ENCODE measurements around the gene SLC16A3.

SLC16A3 gene

DNA sequence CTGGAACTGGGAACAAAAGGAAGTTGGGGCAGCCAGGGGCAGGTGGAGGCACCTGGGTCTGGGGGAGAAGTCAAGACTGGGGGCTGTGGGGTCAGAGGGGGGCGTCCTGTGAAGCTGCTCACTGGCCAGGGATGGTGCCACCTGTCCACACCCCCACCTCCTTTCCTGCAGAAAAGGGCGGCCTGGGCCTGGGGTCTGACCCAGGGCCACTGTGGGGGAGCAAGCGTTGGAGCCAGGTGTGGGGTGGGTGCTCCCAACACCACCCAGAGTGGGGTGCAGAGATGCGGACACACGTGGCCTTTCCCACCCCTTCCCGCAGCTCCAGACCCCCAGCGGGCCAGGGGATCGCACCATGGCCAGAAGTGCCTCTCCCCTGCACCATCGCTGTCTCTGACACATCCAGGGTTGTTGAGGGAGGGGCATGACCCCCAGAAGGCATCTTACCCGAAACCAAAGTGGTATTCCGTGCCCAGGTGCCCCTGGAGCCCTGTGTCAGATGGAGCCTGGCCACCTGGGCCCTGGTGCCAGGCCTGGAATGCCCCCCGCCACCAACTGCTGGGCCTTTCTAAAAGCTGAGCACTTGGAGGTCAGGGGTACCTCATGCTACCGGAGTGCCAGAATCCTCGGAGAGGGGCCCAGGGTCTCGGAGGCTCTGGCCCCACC is 2.6 kb upstream of the SLC16A3 start:
- ATAC-seq (no peak), DNase-seq (no peak)
- Mint-ChIP-seq H3K4me1 (peaks cover 10% of the 10 kb centered on the region), H3K4me3 (no peak overlapping the region), H3K27ac (no peak overlapping the region), H3K27me3 (no peaks in the 10 kb centered on the region), H3K9me3 (no peaks in the 10 kb centered on the region)

DNA sequence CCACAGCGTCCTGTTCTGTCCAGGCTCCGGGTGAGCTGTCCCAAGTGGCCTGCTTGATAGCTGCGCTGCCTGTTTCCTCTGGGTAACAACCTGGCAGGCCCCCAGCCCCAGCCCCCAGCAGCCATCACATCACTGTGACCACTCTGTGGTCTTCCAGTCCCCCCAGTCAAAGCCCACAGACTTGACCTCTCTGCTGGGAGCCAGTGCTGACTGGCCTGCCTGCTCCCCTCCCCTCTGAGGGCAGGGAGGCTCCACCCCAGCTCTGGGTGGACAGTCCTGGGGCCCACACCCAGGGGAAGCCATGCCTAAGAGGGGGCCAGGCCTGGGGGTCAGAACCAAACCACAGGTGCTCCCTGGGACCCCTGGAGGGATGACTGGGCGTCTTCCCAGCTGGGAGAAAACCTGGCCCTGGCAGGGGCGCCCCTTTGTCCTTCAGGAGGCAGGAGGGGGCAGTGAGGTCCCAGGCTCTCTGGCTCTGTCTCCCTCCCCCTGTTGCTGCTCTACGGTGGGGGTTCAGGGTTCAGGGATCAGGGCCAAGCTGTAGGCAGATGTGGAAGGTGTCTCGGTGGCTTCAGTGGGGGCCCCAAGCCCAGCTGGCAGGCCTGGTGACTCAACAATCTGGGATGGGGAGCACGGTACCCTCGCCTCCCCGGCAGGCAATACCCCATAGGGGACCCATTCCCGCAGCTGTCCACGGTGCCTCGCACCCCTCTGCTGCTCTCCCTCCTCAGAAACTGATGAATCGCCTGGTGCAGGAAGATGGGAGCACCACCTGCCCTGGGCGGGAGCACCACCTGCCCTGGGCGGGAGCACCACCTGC is 1.8 kb upstream of the SLC16A3 start:
- Mint-ChIP-seq H3K9me3 (no peaks in the 10 kb centered on the region), H3K27ac (no peak overlapping the region), H3K27me3 (no peaks in the 10 kb centered on the region), H3K4me3 (peak overlapping the region; percentile 37 to 94), H3K4me1 (peaks cover 12% of the 10 kb centered on the region)
- DNase-seq (peak in 1 of 2 donors; percentile 9), ATAC-seq (no peak)

DNA sequence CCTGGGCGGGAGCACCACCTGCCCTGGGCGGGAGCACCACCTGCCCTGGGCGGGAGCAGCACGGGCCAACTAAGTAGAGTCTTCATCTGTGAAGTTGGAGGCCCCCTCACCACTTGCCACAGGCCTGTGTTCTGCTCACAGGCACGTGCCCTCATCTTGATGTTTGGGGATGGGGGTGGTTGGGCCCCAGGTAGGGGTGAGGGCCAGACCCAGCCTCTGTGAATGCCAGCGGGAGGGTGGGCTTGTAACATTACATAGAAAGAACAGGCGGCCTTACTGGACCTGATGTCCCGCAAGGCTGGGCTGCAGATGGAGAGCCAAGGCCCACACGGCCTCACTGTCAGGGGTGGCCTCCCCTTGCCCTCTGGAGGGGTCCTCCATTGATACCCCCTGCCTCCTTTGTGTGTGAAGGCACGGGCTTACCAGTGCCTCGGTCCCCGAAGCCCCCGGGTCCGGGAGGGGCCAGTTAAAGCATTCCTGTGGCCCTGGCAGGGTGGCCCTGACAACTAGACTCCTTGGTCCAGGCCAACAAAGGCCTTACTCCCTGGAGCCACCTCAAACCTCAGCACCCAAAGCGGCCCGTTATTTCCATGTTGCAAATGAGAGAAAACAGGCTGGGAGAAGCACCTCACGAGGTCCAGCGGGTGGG is 1.1 kb upstream of the SLC16A3 start:
- H3K4me3 Mint-ChIP-seq = peak overlapping the region; percentile 91 to 94

DNA sequence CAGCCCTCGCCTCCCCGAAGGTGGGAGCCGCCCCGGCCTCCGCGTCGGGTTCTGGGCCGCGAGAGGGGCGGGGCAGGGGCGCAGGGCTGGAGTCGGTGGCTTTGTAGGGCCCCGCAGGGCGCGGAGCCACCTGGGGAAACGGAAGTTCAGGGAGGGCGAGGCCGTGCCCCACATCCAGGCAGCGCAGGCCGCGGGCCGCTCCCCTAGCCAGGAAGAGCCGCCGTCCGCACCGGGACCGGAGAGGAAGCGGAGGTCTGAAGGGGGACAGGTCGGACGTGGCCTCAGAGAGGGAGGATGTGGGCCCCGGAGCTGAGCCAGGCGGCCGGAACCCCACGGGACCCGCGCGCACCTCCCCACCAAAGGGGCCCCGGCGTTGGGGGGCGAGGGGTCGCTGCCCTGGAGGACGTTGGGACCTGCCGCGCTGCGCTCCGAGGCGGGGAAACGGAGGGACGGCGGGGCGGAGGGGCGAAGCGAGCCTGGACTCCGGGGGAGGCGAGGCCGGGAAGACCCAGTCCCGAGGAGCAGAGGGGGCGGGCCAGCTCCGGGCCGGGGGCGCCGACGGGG is 482 bp upstream of the SLC16A3 start:
- Mint-ChIP-seq H3K9me3 (no peaks in the 10 kb centered on the region), H3K27ac (peak overlapping the region; percentile 63 to 80), H3K4me3 (peak overlapping the region; percentile 91 to 94), H3K27me3 (no peaks in the 10 kb centered on the region), H3K4me1 (peaks cover 19% of the 10 kb centered on the region)
- DNase-seq (peak; percentile 57 to 72), ATAC-seq (peak; percentile 75)

More for the DNA sequence above, 1.1 kb upstream of the SLC16A3 start:
- Mint-ChIP-seq H3K27ac (peak overlapping the region; percentile 63 to 80), H3K9me3 (no peaks in the 10 kb centered on the region), H3K4me1 (peaks cover 16% of the 10 kb centered on the region), H3K27me3 (no peaks in the 10 kb centered on the region)
- no peak for ATAC-seq
- no peak for DNase-seq

DNA sequence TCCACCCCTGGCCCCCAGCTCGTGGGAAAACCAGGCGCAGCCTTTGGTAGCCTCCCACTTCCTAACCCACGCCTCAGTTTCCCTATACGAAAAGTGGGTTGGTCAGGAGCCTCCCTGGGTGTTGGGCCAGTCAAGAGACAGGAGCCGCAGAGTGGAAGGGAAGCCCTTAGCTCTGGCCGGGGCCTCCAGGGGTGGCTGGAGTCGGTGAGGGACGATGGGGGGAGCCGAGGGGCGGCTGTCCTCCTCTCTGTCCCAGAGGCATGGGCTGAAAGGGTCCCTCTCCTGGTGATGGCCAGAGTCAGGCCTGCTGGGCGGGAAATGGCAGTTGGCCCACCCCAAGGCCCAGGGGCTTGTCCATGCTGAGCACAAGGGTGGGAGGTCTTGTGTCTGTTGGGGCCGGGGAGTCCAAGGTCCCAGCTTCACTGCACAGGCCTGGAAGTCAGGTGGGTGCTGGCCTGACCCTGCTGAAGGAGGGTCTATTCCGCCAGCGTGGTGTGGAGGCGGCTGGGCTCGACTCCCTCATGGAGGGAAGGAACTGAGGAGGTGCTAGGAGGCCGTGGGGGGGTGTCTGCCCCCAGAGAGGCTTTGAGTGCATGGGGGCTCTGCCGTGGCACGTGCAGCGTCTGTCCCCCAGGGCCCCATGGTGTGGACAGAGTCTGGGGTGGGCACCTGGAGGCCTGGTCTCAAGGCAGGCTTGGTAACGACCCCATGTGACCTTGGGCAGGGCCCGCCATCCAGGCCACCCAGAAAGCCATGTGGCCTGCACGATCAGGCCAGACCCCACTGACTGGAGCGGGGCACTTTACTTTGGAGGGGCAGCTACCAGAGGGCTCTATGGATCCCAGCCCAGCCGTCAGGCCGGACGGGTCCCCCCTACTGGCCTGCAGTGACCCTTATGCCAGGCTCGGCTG is 1.1 kb downstream of the SLC16A3 start:
- no peaks in the 10 kb centered on the region for H3K27me3 Mint-ChIP-seq
- H3K4me1 Mint-ChIP-seq = peaks cover 33% of the 10 kb centered on the region
- H3K9me3 Mint-ChIP-seq = no peaks in the 10 kb centered on the region
- no peak for ATAC-seq
- peak overlapping the region; percentile 33 to 91 for H3K27ac Mint-ChIP-seq
- peak overlapping the region; percentile 82 to 86 for H3K4me3 Mint-ChIP-seq
- peak in 1 of 2 donors; percentile 25 for DNase-seq

DNA sequence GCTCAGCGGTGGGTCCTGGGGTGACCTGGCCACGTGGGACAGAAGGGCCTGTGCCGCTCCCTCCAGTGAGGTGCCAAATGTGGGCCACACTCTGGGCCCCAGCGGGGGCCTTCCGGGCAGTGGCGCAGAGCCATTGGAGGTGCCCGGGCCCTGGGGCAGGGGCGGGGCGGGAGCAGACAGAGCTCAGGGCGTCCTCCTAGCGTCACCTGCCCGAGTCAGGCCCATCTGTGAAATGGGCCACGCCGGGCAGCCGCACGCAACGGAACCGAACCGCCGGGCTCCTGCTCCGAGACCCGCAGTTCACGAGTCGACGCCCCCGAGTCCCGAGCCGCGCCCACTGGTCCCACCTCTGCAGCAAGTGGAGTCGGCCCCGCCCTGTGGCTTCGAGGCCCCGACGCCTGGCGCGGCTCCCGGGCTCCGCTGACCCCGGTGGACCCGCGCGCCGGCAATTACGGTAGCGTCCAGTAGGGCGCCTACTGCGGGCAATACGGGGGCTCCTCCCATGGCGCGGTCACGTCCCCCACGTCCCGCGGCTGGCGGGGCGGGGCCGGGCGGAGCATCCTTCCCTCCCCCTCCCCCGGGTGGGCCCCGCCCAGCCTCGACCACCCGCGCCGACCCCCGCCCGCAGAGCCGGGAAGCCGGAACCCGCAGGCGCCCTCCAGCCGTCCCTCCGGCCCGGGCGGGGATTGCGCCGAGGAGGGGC is 1.9 kb downstream of the SLC16A3 start:
- Mint-ChIP-seq H3K4me1 (peaks cover 41% of the 10 kb centered on the region), H3K27ac (no peak overlapping the region), H3K9me3 (no peaks in the 10 kb centered on the region), H3K27me3 (no peaks in the 10 kb centered on the region), H3K4me3 (peak overlapping the region; percentile 82 to 86)
- DNase-seq = peak; percentile 68 to 74
- peak; percentile 54 for ATAC-seq

DNA sequence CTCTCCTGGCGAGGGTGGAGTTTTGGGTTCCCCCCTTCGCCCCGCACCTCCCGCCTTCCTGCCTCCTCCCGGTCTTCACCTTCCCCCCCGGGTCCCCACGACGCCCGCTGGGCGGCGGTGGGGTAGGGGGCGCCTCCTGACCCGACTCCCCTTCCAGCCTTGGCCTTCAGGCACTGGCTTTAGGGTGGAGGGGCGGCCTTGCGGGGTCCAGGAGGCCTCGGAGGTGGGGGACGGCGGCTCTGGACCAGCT is 2.4 kb downstream of the SLC16A3 start:
- ATAC-seq = no peak
- Mint-ChIP-seq H3K4me1 (peaks cover 46% of the 10 kb centered on the region), H3K9me3 (no peaks in the 10 kb centered on the region), H3K27ac (no peak overlapping the region), H3K4me3 (peak overlapping the region in 1 of 2 donors; percentile 67), H3K27me3 (no peaks in the 10 kb centered on the region)
- DNase-seq = no peak

DNA sequence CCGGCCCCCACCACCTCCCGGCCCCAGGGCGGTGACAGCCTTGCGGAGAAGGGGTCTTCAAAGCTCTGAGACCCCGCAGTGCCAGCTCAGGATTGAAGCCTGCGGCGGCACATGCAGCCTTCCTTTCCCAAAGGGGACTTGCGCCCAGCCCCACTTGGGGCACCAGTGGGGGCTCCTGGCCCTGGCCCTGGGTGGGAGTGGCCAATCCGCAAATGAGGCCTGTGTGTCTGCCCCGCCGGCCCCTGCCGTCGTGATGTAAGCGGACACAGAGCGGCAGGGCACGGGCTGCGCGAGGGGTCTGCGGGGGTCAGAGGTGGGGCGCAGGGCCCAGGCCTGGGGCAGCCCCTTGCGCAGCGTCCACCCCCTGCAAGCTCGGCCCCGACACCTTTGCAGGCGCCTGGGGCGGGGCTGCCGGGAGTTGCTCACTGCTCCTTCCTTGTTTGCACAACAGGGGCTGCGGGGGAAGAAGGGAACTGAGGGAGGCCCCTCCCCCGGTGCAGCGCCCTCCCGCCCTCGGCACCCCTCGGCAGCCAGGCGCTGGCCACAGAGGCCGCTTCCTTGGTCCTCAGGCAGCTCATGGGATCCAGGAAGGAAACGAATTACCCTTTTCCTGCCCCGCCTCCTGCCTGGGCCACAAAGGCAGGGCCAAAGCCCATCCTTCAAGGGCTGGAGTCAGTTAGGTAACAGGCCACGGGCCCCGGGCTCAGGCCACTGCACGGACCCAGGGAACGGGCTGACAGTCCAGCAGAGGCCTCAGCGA is 2.9 kb downstream of the SLC16A3 start:
- no peaks in the 10 kb centered on the region for H3K27me3 Mint-ChIP-seq
- no peaks in the 10 kb centered on the region for H3K9me3 Mint-ChIP-seq
- H3K4me3 Mint-ChIP-seq = peak overlapping the region; percentile 42 to 67
- DNase-seq = peak in 1 of 2 donors; percentile 39
- no peak overlapping the region for H3K27ac Mint-ChIP-seq
- ATAC-seq = peak; percentile 2
- peaks cover 51% of the 10 kb centered on the region for H3K4me1 Mint-ChIP-seq

DNA sequence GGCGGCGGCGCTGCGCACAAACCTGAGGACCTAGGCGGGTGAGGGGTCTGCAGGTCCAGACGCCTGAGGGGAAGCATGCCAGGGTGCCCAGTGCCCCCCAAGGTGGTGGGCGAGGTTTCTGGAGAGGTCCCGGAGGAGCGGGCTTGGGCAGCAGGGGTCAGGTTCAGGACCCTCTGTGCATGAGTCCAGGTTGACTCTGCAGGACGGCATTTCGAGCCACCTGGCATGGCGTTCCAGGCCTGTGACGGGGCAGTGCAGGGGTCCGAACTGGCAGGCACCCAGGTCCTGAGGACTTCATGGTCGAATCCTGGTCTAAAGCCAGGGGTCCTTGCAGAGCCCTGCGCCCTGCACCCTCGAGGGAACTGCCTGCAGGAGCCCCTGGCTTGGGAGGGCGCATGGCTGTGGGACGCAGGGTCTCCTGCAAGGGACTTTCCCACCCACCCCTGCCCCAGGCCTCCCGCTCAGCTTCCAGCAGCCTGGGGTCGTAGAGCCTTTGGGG is 3.5 kb downstream of the SLC16A3 start:
- Mint-ChIP-seq H3K9me3 (no peaks in the 10 kb centered on the region), H3K4me3 (peak overlapping the region in 1 of 2 donors; percentile 24), H3K27me3 (no peaks in the 10 kb centered on the region), H3K27ac (no peak overlapping the region), H3K4me1 (peaks cover 53% of the 10 kb centered on the region)
- no peak for ATAC-seq
- peak in 1 of 2 donors; percentile 18 for DNase-seq

DNA sequence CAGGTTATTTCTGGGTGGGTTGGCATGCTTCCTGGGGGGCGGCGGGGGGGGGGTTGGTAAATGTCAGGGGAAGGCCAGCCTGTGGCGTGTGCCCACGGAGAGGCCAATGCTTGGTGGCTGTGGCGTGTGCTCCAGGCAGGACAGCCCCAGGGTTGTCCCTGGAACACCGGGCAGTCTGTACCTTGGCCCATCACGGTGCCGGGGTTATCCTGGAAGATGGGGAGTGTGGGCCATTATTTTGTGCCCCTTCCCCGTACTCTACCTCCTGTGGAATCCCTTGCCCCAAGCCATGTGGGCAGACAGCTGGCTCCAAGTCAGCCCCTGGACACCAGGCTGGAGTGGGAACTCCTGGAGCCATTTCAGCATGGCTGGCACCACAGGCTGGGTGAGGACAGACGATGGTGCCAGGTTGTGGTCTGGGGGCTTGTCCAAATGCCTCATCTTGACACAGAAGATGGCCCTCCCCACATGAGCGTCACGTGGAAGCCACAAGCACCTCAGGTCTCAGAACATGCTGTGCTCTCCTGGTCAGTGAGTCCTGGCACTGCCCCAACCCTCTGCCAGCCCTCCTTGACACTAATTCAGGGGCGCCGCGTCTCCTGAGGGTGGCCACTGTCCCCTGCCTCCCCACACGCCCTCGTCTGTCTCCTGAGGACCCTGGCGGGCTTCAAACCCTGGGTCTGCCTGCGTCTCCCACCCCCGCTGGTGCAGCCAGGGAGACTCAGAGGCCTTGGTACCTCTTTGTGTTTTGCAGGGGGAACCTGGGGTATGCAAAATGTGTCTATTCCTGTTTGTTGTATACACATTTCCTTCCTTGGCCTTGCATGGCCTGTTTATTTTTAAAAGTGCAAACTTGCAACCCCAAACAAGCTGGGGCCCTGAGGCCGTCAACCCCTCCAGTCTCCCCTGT is 4.3 kb downstream of the SLC16A3 start:
- H3K4me3 Mint-ChIP-seq = no peak overlapping the region
- H3K27ac Mint-ChIP-seq = peak overlapping the region in 1 of 2 donors; percentile 88
- H3K27me3 Mint-ChIP-seq = no peaks in the 10 kb centered on the region

DNA sequence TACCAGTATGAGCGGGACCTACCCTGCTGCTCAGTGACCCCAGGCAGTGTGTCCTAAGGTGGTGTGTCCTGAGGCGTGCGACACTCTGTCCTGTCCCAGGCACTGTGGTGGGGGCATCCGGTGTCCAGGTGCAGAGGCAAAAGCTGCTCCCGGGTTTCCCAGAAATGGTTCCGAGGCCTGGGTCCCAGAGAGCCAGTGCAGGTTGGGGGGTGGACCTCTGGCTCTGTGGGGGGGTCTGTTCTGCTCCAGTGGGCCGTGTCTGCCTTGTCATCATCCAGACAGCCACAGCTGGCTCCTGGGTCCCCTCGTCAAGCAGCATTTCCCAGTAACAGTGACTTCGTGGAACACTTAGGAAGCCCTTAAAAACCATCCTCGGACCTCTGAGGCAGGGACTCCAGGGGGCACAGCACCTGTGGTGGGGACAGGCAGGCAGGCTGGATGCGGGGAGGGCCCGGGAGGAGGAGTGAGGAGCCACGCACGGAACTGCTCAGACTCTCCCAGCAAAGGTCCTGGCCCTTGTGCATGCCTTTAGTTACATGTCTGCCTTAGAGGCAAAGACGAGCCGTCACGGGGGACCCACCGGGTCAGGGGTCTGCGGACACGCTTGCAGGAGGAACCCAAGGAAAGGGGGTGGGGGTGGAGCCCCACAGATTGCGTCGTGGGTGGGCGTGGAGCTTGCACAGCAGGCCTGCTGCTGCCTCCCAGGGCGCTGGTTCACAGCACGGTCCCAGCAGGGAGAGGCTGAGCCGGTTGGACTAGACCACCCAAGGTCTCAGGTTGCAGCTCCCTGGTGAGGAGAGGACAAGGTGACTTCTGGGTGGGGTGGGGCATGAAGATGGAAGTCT is 5.6 kb downstream of the SLC16A3 start:
- Mint-ChIP-seq H3K4me1 (peaks cover 73% of the 10 kb centered on the region), H3K27me3 (no peaks in the 10 kb centered on the region), H3K9me3 (no peaks in the 10 kb centered on the region), H3K4me3 (no peak overlapping the region), H3K27ac (no peak overlapping the region)
- DNase-seq = no peak
- no peak for ATAC-seq

More for the DNA sequence above, 4.3 kb downstream of the SLC16A3 start:
- ATAC-seq = no peak
- DNase-seq = peak in 1 of 2 donors; percentile 11
- peaks cover 60% of the 10 kb centered on the region for H3K4me1 Mint-ChIP-seq
- no peaks in the 10 kb centered on the region for H3K9me3 Mint-ChIP-seq

DNA sequence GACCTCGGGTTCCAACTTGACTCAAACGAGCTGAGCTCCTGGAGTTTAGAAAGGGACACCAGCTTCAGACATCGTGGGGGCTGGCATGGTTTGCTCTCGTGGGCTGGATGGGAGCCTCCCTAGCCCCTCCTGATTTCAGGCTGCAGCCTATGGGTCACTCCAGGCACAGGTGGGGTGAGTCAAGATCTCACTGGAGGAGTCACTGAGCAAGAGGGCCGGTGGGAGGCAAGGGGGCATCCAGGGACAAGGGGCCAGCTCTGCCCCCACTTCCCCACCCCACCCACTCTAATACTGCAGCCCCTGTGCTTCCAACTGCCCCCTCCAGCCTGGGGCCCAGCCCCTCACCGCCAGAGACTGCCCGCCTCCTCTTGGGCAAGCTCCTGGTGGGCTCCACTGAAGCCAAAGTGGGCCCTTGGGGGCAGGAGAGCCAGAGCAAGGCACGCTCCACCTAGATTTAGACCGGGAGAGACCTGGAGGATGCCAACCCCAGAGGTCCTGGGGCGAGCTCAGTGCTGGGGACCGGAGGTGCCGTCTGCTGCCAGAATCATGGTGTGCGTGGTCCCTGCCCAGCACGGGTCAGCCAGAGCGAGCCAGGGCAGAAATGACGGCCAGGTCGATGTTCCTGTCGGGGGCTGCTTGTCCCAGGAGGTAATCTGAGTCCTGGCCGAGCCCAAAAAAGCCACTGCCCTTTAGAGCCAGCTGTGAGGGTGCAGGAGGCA is 6.4 kb downstream of the SLC16A3 start:
- no peak overlapping the region for H3K27ac Mint-ChIP-seq
- DNase-seq = no peak
- no peak overlapping the region for H3K4me3 Mint-ChIP-seq

More for the DNA sequence above, 6.4 kb downstream of the SLC16A3 start:
- H3K9me3 Mint-ChIP-seq = no peaks in the 10 kb centered on the region
- no peaks in the 10 kb centered on the region for H3K27me3 Mint-ChIP-seq
- ATAC-seq = no peak
- peaks cover 74% of the 10 kb centered on the region for H3K4me1 Mint-ChIP-seq
